Measurements from ENCODE around the gene PLXNB2.

Gene PLXNB2

DNA sequence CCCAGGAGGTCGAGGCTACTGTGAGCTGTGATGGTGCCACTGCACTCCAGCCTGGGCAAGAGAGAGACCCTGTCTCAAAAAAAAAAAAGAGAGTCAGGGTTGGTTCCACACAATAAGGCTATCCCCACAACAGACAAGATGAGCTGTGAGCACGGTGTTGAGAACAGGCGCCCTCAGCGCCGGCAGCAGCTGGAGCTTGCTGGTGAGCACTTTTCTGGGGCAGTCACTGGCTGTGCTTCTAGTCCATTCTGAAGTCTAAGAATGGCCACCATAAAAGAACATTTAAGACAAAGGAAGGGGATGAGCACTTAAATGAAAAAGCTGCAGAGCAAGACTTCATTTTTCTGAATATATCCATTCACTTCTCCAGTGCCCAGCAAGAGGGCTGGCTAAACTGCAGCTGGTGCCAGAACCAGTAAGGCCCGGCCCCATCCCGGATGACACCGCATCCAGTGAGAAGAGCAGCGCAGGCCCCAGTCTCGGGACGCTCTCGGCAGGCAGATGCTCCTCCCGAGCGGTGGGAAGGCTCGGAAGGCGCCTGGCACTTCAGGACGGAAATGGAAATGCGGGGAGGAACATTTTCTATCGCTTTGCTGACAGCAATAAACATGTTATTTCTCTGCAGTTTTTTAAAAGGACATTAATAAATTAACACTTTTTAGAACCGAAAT, 74.8 kb downstream of the PLXNB2 start:
- no peak for DNase-seq (ENCODE audit: low read depth)

DNA sequence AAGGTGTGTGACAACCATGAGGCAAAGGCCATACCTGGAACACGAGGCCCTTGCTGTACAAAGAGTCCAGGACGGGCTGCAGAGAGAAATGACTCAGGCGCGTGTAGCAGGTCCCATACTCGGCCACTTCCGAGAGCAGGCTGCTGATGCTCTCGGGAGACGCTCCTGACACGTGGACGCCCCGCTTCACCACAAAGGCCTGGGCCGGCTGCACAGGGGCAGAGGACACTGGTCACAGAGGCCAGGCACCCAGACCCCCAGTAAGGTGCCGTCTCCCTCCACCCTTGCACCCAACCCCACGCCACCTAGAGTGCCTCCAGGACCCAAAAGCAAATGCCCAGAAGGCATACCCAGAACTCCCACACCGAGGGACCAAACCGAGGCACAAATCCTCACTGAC, 78.1 kb downstream of the PLXNB2 start:
- no peak for DNase-seq (ENCODE audit: low read depth)

DNA sequence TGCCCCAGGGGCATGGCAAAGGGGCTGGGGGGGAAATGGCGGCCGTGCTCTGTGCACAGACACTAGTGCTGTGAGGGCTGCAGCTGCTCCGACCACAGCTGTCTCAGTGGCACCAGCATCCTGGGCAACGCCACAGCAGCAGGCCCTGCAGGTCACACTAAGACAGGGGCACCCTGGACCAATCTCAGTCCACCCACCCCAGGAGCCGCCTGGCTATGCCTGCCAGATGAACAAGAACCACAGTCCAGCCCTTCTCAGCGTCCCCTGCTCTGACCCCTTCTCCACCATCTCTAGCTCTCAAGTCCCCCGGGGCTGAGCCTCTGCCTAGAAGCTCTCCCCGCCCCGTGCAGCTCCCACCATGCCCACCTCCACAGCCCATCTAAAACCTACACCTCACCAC, 79.1 kb downstream of the PLXNB2 start:
- no peak for DNase-seq (ENCODE audit: low read depth)

DNA sequence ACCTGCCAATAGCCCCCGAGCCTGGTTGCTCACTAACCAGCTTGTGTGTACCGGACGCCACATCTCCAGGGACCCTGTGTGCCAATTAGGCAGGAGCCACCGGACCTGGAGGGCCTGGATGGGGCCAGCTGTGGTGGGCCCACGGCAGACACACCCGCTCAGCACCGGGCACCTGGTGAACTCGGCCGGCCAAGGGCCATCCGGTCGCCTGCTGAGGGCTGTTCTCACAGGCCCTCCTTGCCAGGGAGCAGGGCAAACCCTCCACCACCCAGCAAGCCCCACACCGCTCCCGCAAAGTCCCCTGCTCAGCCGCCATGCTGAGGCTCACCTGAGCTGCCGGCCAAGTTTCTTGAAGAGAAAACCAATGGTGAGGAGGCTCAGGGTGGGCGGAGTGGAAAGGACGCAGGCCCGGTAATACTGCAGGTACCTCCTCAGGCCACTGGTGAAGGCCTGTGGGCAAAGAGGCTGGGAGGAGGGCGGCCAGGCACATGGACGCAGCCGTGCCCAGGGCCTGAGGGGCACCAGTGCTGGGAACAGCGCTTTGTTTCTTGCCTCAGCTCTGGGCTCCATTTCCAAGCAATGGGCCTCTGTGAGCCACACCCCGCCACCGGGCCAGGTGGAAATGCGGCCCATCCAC, 79.7 kb downstream of the PLXNB2 start:
- no peak for DNase-seq (ENCODE audit: low read depth)

DNA sequence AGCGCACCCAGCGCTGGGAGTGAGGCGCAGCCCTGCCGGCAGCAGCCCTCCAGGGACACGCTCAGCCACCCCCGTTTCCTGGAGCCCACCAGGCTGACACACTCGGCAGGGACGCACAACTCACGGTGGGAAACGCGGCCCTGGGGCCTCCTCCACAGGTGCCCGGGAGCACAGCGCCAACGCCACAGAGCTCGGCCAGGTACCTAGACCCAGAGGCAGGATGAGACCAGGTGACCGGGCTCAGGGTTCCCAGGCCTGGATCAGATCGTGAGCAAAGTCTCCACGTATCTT, 80.6 kb downstream of the PLXNB2 start:
- DNase-seq (ENCODE audit: low read depth): no peak

DNA sequence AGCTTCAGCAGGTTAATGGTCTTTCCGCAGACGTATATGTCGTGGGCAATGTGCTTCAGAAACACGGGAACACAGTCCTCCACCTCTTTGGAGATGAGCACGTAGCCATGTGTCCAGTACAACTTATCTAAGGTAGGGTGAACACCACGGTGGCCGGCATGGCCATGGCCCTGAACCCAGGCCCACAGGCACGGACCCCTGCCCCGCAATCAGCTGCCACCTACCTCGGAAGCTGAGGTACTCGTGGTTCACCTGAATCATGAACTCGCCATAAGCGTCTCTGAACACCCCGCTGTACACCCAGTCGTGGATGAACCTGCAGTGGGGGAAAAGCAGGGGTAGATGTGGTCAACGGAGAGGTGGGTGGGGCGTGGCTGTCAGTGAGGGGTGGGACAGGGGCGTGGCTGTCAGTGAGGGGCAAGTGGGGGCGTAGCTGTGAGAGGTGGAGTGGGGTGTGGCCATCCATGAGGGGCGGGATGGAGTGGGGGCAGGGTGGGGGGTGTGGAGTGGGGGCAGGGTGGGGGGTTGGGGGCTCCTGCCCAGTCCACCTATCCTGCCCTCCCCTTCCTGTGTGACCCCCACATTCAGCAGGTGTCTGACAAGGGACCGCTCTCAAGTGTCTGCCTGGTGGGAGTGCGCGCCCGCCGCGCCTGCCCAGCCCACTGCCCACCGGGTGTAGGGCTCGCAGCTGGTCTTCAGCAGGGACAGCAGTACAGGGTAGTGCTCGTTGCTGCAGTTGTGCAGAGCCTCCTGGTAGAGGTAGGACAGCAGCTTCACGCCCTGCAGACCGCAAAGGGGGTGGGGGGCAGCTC, 81.2 kb downstream of the PLXNB2 start:
- DNase-seq (ENCODE audit: low read depth): no peak

DNA sequence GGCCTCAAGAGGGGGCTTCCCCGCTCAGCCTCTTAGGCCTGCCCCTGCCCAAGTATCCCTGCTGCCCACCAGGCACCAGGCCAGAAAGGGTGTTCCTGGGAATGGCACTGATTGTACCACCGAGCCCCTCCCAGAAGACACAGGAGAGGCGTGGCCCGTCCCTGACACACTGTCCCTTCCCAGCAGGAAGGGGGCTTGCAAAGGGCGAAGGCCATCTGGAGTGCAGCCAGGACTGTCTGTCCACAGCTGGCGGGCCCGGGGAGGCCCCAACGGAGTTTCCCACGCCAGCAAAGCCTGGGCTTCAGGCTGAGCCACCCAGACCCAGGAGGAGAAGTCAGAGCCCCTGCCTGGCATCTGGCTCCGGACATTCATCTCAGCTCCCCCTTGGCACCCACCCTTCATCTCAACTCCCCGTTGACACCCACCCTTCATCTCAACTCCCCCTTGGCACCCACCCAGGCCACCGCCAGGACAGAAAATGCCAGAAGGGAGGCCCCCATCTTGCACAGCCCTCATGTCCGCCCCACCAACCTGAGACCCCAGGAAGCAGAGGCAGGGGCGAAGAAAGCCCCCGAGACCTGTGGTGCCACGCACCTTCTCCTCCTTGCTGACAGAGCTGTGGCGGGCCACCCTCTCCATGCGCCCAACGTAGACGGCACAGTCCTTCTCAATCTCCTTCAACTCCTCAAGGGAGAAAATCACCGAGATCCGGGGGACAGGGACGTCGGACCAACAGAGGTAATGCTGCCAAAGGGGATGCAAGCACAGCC, 82.1 kb downstream of the PLXNB2 start:
- no peak for DNase-seq (ENCODE audit: low read depth)
